NCI-H2171 (cell line): Measurements from ENCODE around the gene HELT.
"Not testable (repeated sequence)": the region's sequence is repeated elsewhere in the genome, so short reads cannot be mapped to it uniquely, and the experiment has no call there.

Experiments used
- DNase-seq: peaks from one replicate; lab custom pipeline; 2025; lab: John Stamatoyannopoulos, UW

The HELT gene, protein sequence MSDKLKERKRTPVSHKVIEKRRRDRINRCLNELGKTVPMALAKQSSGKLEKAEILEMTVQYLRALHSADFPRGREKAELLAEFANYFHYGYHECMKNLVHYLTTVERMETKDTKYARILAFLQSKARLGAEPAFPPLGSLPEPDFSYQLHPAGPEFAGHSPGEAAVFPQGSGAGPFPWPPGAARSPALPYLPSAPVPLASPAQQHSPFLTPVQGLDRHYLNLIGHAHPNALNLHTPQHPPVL

DNA sequence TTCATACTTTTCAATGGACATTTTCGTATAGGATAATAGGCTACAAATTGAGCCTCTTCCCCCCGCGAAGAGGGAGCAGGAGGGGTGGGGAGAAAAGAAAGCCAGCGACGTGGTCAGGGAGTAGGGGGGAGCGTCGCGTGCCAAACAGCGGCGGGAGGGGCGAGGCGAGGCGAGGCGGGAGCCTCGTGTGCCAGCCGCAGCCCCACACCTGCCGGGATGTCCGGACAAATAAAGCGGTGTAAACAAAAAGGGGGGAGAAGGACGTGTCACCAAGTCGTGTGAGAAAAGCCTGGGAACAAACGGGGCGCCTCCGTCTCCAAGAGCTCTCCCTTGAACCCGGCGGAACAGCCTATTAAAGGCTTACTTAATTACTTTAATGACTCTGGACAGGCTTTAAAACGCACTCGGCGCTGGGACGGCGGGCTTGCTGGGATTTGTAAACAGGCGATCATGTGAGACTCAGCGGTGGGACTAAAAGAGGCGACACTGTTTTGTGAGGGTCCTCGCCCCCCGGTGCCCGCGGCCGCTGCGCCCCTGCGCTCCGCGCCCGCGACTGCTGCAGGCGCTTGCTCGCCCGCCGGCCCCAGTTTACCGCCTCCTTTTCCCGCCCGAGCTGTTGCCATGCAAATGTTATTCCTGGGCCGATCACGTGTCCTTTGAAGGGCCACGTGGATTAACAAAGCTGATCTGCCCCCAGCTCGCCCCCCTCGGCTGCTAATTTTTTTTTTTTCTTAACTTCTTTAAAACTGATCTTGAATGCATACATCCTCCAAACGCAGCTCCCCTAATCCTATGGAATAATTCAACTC lies at the start of gene HELT:
TSS of gene HELT (plus strand) at position 527 of the 809 bp plus-strand sequence. CDS start 439 bp downstream, outside the sequence.
- no peak for DNase-seq

DNA sequence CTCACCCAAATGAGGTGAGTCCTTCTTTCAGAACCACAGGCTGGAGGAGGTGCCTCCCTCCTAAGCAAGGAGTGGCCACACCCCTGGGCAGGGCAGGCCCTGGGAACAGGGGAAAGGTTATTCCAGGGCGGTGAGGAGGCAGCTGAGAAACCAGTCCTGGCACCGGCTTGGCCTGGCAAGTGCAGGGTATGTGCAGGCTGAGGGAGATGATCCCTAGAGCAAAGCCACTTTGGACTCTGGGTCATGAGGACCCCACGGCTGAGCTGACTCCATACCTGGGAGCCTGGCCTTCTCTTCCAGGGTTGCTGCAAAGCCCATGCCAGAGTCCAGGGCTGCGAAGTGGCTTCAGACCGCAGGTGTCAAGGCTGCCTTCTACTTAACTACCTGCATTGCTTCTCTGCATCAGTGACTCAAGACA lies 49.5 kb upstream of the HELT start:
- no peak for DNase-seq

DNA sequence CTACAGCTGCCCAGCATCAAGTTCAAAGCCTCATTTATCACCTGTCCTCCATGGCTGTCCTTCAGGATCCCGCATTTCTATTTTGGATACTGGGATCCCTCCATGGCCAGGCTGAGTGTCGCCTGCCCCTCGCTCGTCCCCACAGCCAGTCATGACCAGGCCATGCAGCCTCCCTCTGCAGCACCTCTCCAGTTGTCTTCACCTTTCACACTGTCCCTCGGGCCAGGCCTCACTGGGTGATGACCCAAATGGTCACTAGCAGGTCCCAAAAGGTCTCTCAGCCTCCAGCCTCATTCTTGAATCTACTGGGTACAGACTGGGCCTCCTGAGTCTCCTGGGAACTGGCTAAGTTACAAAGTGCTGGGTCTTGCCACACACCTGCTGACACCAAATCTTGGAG lies 48.7 kb upstream of the HELT start:
- DNase-seq, result no peak

DNA sequence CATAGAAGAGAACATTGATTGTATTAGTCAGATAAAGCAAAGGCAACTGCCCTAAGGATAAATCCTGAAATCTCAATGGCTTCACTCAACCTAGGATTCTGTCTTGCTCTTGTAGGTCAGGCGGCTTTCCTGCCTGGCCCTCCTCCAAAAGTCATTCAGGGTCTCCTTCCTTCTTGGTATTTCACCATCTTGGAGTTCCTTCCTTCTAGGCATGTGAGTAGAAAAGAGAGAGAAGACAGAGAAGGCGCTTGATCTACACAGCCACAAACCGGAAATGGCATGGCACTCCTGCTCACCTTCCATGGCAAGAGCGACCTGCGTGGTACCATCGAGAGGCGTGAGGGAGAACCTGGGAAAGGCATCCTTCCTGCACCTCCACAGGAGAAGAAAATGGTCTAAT lies 45.3 kb upstream of the HELT start:
- DNase-seq, result no peak

DNA sequence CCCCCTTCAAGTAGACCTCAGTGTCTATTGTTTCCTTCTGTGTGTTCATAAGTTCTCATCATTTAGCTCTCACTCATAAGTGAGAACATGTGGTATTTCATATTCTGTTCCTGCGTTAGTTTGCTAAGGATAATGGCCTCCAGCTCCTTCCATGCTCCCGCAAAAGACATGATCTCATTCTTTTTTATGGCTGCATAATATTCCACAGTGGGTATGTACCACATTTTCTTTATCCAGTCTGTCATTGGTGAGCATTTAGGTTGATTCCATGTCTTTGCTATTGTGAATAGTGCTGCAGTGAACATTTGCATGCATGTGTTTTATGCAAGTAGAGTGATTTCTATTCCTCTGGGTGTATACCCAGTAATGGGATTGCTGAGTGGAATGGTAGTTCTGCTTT lies 41.9 kb upstream of the HELT start:
- not testable (repeated sequence) for DNase-seq

DNA sequence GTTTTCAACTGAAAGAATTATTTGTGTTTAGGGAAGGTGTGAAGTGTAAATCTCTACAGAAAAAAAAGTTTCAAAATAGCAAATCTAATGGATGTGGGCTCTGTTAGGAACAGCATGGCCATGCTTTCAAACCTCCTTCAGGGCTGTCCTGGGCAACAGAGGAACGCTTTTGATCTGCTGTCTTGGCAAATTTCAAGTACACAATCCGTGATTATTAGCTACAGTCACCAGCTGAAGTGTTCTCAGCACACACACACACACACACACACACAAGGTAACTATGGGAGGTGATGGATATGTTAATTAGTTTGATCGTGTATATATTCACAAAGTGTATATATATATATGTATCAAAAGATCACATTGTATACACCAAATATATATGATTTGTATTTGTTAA lies 40.5 kb upstream of the HELT start:
- DNase-seq, result no peak

DNA sequence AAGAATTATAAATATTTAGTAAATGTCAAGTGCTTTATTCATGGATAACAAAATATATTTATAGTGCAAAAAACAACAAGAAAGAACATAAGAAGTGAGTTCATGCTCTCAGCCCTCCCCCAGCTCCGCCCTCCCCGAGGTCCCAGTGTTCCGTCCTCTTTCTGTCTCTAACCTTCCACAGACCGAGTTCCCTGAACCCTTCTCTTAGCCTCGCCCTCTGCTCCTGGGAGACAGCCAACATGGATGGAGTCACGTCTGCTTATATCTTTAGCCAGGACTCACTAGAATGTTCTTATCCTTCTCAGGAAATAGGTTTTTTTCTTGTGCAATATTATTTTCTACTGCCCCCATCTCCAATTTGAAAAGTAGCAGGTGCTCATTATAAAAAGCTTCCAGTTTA lies 40.1 kb upstream of the HELT start:
- DNase-seq, result no peak

DNA sequence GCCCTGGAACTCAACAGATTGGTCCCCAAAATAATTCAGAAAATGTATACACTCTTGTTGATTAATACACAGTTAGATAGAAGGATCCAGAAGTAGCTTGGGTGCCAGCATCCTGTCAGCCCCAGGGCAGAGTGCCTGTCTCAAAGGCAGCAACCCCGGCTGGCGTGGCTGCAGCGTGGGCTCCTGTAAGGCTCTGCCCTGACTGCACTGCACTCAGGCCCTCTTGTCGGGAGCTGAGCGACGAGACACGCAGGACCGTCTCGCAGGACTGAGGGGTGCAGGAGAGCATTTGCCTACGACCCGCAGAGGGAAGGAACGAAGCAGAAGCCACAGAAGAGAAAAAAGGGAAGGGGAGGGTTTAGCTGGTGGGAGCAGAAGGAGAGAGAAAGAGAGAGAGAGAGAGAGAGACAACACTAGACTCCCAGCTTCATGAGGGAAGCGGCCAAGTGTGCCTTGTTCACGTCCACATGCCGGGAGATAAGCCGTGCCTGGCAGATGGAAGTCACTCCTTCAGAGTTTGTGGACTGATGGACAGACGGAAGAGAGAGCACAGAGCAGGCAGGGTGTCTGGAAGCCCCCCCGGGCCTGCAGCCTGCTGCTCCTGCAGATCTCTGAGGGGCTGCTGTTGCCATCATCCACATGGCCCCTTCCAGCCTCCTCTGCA lies 38.7 kb upstream of the HELT start:
- DNase-seq, result no peak

DNA sequence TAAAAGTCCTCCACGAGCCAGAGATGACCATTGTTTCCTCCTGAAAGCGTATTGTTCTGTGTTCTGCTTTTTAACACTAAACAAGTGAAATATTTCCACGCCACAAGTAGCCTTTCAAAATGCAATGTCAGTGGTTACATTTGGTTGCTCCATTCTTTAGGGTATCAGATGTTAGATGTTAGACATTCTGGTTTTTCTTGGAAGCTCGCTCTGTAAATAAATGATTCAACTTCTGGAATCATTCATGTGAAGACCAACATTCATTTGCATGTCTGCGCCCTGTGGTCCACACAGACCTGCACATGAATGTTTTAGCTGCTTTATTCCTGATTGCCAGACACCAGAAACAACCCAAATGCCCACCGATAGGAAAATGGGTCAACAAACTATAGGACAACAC lies 38.0 kb upstream of the HELT start:
- no peak for DNase-seq

DNA sequence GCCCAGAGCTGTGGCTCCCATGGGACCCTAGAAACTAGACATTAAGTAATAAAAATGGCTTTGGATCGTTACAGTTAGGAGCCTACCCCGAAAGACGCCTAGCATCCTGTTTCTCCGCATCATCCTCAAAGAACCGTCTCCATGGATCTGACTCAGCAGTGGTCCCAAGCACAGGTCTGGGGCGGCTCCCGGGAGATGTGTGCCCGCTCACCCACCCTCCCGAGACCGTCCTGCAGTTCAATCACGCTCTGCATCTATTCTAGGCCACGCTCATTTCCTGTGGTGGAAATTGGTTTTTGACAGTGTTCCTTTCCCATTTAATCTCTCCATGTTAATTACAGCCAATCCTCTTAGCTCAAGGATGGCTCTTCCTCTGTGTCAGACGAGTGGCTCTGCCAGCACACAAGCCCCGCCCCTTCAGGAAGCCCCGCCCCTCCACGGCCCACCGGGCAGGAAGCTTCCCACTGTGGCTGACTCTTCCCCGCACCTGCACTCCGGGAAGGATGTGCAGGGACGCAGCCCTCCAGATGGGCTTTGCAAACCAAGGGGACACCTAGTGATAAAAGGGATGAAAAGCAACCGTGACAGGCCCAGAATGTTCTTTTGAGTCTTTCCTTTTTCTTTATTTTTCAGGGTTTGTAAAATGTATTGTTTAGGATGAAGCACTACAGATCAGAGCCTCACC lies 34.5 kb upstream of the HELT start:
- DNase-seq, result peak; percentile 6

DNA sequence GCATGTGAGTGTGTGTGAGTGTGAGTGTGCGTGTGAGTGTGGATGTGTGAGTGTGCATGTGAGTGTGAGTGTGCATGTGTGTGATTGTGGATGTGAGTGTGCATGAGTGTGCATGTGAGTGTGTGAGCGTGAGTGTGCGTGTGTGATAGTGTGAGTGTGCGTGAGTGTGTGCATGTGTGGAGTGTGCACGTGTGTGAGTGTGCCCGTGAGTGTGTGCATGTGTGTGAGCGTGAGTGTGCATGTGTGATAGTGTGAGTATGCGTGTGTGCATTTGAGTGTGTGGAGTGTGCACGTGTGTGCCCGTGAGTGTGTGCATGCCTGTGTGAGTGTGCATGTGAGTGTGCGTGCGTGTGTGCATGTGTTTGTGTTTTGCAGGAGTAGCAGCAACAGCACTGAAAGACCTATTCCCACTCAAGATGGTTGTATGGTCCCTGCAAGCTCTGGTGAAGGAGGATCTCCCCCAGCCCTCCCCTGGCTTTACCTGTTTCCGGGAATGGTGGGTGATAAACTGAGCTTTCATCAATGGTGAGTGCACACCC lies 30.7 kb upstream of the HELT start:
- DNase-seq, result no peak

DNA sequence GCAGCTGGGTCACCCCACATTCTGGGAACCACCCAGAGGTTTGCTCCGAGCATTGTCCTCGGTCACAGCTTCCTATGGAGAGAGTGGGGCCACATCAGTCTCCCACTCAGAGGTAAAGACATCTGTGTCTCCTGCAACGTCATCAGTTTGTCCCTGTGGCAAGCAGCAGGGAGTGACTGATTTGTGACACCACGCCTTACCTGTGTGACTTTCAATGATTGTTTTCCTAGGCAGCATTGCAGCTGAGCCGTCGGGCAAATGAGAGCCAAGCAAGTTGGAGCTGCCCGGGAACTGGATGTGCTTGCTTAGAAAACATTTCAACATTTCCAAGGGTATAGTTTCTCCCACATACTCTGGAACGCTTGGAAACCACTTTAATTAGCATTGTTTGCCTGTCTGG lies 29.7 kb upstream of the HELT start:
- no peak for DNase-seq

DNA sequence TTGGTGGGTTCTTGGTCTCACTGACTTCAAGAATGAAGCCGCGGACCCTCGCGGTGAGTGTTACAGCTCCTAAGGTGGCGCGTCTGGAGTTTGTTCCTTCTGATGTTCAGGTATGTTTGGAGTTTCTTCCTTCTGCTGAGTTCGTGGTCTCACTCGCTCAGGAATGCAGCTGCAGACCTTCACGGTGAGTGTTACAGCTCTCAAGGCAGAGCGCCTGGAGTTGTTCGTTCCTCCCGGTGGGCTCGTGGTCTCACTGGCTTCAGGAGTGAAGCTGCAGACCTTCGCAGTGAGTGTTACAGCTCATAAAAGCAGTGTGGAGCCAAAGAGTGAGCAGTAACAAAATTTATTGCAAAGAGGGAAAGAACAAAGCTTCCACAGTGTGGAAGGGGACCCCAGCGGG lies 29.0 kb upstream of the HELT start:
- not testable (repeated sequence) for DNase-seq

DNA sequence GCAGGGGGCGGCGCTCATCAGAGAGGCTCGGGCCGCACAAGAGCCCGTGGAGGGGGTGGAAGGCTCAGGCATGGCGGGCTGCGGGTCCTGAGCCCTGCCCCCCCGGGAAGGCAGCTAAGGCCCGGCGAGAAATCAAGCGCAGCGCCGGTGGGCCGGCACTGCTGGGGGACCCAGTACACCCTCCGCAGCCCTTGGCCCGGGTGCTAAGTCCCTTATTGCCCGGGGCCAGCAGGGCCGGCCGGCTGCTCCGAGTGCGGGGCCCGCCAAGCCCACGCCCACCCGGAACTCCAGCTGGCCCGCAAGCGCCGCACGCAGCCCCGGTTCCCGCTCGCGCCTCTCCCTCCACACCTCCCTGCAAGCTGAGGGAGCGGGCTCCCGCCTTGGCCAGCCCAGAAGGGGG lies 28.2 kb upstream of the HELT start:
- DNase-seq, result not testable (repeated sequence)

DNA sequence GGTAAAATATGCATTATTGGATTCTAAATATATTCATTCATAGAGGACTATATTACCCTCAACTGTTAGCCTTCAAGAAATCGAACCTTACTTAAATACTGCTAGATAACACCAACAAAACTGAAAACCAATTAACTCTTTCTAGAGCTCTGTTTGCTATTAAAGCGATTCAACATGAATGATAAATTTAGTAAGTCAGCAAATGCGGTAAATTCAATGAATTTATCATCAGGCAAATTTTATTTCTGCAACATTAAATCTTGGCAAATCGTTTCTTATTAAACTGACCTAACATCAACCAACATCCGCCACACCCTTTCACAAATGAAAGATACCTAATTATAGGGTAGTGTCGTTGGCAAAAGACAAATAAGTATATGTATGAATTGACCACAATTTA lies 26.4 kb upstream of the HELT start:
- no peak for DNase-seq

DNA sequence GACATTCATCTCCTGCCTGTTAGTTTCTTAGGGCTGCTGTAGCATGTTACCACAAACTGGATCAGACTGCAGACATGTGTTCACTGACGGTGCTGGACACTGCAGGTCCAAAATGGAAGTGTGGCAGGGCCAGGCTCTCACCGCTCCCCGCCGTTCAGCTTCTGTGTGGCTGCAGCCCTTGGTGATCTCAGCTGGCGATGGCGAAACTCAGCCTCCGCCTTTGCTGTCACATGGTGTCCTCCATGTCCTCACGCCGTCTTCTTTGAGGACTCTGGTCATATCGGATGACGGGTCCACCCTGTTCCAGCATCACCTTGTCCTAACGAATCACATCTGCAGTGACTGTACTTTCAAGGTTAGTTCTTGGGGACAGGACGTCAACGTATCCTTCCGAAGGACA lies 25.9 kb upstream of the HELT start:
- DNase-seq, result no peak

DNA sequence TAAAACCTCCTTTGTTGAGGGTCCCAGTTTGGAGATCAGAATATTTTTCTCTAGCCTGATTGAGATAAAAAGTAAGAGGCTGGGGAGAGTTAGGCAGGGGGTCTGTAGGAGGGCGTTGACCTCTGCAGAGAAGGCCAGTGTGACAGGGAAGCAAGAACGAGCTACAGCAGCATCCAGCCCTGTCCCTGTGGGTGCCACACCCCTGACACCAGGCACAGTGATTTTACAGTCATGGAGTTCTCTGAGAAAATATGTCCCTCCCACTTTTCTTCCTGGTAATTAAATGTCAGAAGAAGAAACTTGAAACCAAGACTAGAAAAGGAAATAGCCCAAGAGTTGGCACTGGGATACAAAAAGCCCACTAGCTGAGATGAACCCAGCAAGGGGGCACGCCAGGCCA lies 25.0 kb upstream of the HELT start:
- DNase-seq, result no peak

DNA sequence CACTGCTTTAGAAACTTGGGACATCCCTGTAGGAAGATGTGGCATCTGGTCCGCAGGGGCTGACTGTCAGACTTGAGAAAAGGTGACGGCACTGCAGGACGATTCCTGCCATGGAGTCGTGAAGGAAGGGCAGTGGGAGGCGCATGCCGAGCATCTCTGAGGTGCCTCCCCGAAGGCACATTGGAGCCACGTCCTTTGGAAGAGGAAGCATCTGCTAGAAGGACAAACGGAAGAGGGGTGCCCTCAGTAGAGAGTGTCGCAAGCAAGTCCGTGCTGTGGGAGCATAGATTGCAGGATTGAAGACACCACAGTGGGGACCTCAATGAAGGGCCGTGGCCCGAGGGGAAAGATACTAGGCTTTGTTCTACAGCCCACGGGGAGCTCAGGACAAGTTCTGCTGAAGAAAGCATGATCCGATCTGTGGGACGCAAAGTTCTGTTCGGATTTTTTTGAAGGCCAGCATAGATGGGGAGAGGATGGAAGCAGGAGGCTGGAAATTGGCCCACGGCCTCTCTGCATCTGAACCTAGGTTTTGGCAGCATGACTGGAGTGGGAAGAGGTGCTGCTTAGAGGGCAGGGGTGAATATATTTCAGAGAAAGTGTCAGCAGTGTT lies 24.2 kb upstream of the HELT start:
- DNase-seq, result no peak

DNA sequence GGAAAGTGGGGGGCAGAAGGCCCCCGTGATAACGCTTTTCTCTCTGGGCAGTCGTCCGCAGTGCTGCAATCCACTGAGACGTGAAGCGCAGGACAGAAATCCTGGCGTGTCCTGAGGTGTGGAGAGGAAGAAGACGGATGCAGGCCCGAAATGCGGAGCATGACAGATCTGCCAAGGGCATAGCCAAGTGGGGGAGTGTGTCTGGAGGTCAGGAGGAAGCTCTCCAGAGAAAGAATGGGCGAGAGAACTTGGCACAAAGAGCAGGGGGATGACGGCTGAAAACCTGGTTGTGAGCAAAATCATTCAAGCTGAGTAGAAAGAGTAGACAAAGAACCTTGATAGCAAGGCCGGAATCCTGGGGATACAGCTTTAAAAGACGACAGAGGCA lies 23.7 kb upstream of the HELT start:
- no peak for DNase-seq

DNA sequence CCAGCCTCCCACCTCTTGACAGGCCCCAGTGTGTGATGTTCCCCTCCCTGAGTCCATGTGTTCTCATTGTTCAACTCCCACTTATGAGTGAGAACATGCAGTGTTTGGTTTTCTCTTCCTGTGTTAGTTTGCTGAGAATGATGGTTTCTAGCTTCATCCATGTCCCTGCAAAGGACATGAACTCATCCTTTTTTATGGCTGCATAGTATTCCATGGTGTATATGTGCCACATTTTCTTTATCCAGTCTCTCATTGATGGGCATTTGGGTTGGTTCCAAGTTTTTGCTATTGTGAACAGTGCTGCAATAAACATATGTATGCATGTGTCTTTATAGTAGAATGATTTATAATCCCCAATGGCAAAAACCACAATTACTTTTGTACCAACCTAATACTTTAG lies 20.6 kb upstream of the HELT start:
- DNase-seq, result not testable (repeated sequence)

DNA sequence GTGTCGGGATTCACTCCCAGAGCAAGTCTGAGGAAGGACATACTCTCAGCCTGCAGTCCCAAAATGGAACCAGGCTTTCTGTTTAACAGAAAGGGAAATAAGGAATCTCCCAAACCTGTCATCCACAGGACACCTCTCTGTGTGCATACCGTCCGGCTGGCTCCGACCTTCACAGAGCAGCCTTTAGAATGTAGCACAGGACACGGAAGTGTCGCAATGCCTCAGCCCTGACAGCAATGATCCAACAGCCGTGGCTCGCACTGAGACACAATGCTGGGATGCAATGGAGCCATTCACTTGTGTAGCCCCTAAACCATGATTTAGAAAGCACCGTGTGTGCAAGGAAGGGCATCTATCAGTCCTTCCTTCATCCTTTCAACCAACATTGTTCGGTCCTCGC lies 15.5 kb upstream of the HELT start:
- no peak for DNase-seq
